ENCODE results near the gene SELENOT.

Gene SELENOT

GRCh38 chr3:150603153-150603979 is at the start of gene SELENOT:
Gene SELENOT, plus strand, starts transcription at chr3:150603321. Its CDS starts 42 bp downstream, at chr3:150603363.
- peaks cover 49% of the 10 kb centered on the region for H3K4me1 ChIP-seq (ENCODE audit: control insufficient read depth, insufficient read depth, low read length)
- peak within 1 kb of the TSS; percentile 87 for H3K9ac ChIP-seq (ENCODE audit: low read length)
- peak within 1 kb of the TSS; percentile 89 for H3K4me3 ChIP-seq (ENCODE audit: low read depth, low read length)
- peak within 1 kb of the TSS; percentile 81 for H3K27ac ChIP-seq (ENCODE audit: low read depth, low read length)
- H3K9me3 ChIP-seq (ENCODE audit: control insufficient read depth, insufficient read depth, low read depth, low read length), result no peaks in the 10 kb centered on the region
- peaks cover 10% of the 10 kb centered on the region for H3K36me3 ChIP-seq (ENCODE audit: control insufficient read depth, insufficient read depth, low read length)
- H3K27me3 ChIP-seq (ENCODE audit: control insufficient read depth, insufficient read depth, low read length), result no peaks in the 10 kb centered on the region

- H3K4me3 ChIP-seq (ENCODE audit: low read depth, low read length), result no peak overlapping the region
- no peak overlapping the region for H3K9ac ChIP-seq (ENCODE audit: low read length)
- peaks cover 54% of the 10 kb centered on the region for H3K36me3 ChIP-seq (ENCODE audit: control insufficient read depth, insufficient read depth, low read length)
- H3K27ac ChIP-seq (ENCODE audit: low read depth, low read length), result no peak overlapping the region
- H3K4me1 ChIP-seq (ENCODE audit: control insufficient read depth, insufficient read depth, low read length), result no peaks in the 10 kb centered on the region
- H3K27me3 ChIP-seq (ENCODE audit: control insufficient read depth, insufficient read depth, low read length), result no peaks in the 10 kb centered on the region
- H3K9me3 ChIP-seq (ENCODE audit: control insufficient read depth, insufficient read depth, low read depth, low read length), result no peaks in the 10 kb centered on the region
These were observed 47.2 kb upstream of the SELENOT start for GRCh38 chr3:150555859-150556436.

DNA sequence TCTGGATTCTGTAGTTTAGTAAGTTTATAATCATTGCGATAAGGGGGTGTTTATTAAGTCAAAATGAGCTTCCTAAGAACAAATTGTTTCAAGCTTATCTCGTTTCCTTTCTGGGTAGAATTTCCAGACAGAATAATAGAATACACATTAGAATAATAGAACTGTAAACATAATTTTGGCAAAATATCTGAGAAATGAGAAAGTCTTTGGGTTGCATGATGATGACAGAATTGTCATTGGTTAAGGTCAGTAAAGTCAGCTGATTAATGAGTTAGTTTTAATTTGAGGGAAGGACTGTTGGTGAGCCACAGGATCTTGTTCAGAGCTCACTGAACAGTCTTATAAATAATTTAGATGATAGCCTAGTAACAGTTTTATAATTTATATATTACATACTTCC is 46.3 kb upstream of the SELENOT start:
- no peak overlapping the region for H3K27ac ChIP-seq (ENCODE audit: low read depth, low read length)
- H3K4me3 ChIP-seq (ENCODE audit: low read depth, low read length), result no peak overlapping the region
- H3K36me3 ChIP-seq (ENCODE audit: control insufficient read depth, insufficient read depth, low read length), result peaks cover 51% of the 10 kb centered on the region
- no peaks in the 10 kb centered on the region for H3K9me3 ChIP-seq (ENCODE audit: control insufficient read depth, insufficient read depth, low read depth, low read length)
- H3K27me3 ChIP-seq (ENCODE audit: control insufficient read depth, insufficient read depth, low read length), result no peaks in the 10 kb centered on the region
- H3K9ac ChIP-seq (ENCODE audit: low read length), result no peak overlapping the region
- no peaks in the 10 kb centered on the region for H3K4me1 ChIP-seq (ENCODE audit: control insufficient read depth, insufficient read depth, low read length)

DNA sequence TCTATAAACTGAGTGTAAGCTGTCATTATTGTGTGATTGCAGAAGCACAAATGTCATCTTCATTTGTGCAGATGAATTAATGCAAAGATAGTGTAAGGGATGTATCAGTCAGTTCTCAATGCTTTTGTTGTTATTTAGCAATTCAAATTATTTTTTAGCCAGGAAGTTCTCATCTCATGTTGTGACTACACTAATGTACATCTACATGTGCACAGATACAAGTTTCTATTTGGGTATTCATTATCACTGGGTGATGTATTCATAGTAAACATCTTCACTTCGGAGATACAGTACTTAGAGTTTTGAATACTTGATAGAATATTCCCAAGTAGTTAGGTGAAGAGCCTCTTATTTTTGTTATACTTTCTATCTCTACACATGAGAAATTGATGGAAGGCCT is 45.4 kb upstream of the SELENOT start:
- H3K9me3 ChIP-seq (ENCODE audit: control insufficient read depth, insufficient read depth, low read depth, low read length), result no peaks in the 10 kb centered on the region
- no peak overlapping the region for H3K9ac ChIP-seq (ENCODE audit: low read length)
- no peaks in the 10 kb centered on the region for H3K27me3 ChIP-seq (ENCODE audit: control insufficient read depth, insufficient read depth, low read length)
- H3K4me3 ChIP-seq (ENCODE audit: low read depth, low read length), result no peak overlapping the region
- no peaks in the 10 kb centered on the region for H3K4me1 ChIP-seq (ENCODE audit: control insufficient read depth, insufficient read depth, low read length)
- H3K36me3 ChIP-seq (ENCODE audit: control insufficient read depth, insufficient read depth, low read length), result peaks cover 45% of the 10 kb centered on the region
- no peak overlapping the region for H3K27ac ChIP-seq (ENCODE audit: low read depth, low read length)

GRCh38 chr3:150564243-150564642 is 38.9 kb upstream of the SELENOT start:
- Histone ChIP-seq H3K4me3 (ENCODE audit: low read depth, low read length) (no peak overlapping the region), H3K27me3 (ENCODE audit: control insufficient read depth, insufficient read depth, low read length) (no peaks in the 10 kb centered on the region), H3K4me1 (ENCODE audit: control insufficient read depth, insufficient read depth, low read length) (no peaks in the 10 kb centered on the region), H3K27ac (ENCODE audit: low read depth, low read length) (no peak overlapping the region), H3K9me3 (ENCODE audit: control insufficient read depth, insufficient read depth, low read depth, low read length) (no peaks in the 10 kb centered on the region), H3K9ac (ENCODE audit: low read length) (no peak overlapping the region), H3K36me3 (ENCODE audit: control insufficient read depth, insufficient read depth, low read length) (peaks cover 56% of the 10 kb centered on the region)

GRCh38 chr3:150567328-150567727 is 35.8 kb upstream of the SELENOT start:
- Histone ChIP-seq H3K9ac (ENCODE audit: low read length) (no peak overlapping the region), H3K36me3 (ENCODE audit: control insufficient read depth, insufficient read depth, low read length) (peaks cover 80% of the 10 kb centered on the region), H3K4me3 (ENCODE audit: low read depth, low read length) (no peak overlapping the region), H3K4me1 (ENCODE audit: control insufficient read depth, insufficient read depth, low read length) (no peaks in the 10 kb centered on the region), H3K27me3 (ENCODE audit: control insufficient read depth, insufficient read depth, low read length) (no peaks in the 10 kb centered on the region), H3K27ac (ENCODE audit: low read depth, low read length) (no peak overlapping the region), H3K9me3 (ENCODE audit: control insufficient read depth, insufficient read depth, low read depth, low read length) (no peaks in the 10 kb centered on the region)

GRCh38 chr3:150577855-150578254 is 25.3 kb upstream of the SELENOT start:
- H3K36me3 ChIP-seq (ENCODE audit: control insufficient read depth, insufficient read depth, low read length), result peaks cover 73% of the 10 kb centered on the region
- H3K4me1 ChIP-seq (ENCODE audit: control insufficient read depth, insufficient read depth, low read length), result no peaks in the 10 kb centered on the region
- H3K27ac ChIP-seq (ENCODE audit: low read depth, low read length), result no peak overlapping the region
- no peaks in the 10 kb centered on the region for H3K9me3 ChIP-seq (ENCODE audit: control insufficient read depth, insufficient read depth, low read depth, low read length)
- H3K27me3 ChIP-seq (ENCODE audit: control insufficient read depth, insufficient read depth, low read length), result no peaks in the 10 kb centered on the region
- no peak overlapping the region for H3K9ac ChIP-seq (ENCODE audit: low read length)
- no peak overlapping the region for H3K4me3 ChIP-seq (ENCODE audit: low read depth, low read length)

DNA sequence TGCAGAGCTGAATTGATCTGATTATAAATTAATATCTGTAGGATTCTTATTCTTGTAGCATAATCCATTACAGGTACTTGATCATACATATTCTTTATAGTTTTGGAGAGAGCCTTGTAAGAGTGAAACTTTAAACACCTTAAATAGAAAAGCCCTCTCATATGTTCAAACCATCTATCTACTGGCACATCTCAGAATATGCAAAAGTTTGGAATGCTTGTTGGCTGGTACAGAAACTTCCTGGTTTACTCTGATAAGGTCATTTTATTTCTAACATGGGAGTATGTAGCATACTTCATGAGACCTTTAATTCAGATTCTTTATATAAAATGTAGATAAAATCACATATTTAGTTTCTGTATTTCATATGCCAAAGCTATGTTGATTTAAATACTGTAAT is 21.9 kb upstream of the SELENOT start:
- no peak overlapping the region for H3K27ac ChIP-seq (ENCODE audit: low read depth, low read length)
- peaks cover 80% of the 10 kb centered on the region for H3K36me3 ChIP-seq (ENCODE audit: control insufficient read depth, insufficient read depth, low read length)
- no peaks in the 10 kb centered on the region for H3K4me1 ChIP-seq (ENCODE audit: control insufficient read depth, insufficient read depth, low read length)
- H3K4me3 ChIP-seq (ENCODE audit: low read depth, low read length), result no peak overlapping the region
- no peaks in the 10 kb centered on the region for H3K9me3 ChIP-seq (ENCODE audit: control insufficient read depth, insufficient read depth, low read depth, low read length)
- no peak overlapping the region for H3K9ac ChIP-seq (ENCODE audit: low read length)
- no peaks in the 10 kb centered on the region for H3K27me3 ChIP-seq (ENCODE audit: control insufficient read depth, insufficient read depth, low read length)

DNA sequence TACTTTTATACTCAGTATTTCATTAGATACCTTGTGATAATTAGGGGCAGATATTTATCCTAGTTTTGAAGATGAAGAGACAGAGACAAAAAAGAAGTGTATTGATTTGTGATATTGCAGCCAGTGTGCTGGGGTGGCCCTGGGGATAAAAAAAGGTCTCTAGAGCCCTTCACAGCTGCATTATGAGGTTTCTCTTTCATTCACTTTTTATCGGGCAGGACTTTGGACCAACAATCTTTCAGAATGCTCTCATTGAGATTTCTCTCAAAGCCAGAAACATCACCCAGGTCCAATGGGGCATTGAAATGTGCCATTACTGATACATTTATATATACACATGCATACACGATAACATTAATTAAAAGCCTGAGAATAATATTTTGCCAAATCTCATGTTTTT is 20.5 kb upstream of the SELENOT start:
- Histone ChIP-seq H3K9ac (ENCODE audit: low read length) (no peak overlapping the region), H3K4me3 (ENCODE audit: low read depth, low read length) (no peak overlapping the region), H3K27me3 (ENCODE audit: control insufficient read depth, insufficient read depth, low read length) (no peaks in the 10 kb centered on the region), H3K4me1 (ENCODE audit: control insufficient read depth, insufficient read depth, low read length) (no peaks in the 10 kb centered on the region), H3K9me3 (ENCODE audit: control insufficient read depth, insufficient read depth, low read depth, low read length) (no peaks in the 10 kb centered on the region), H3K27ac (ENCODE audit: low read depth, low read length) (no peak overlapping the region), H3K36me3 (ENCODE audit: control insufficient read depth, insufficient read depth, low read length) (peaks cover 68% of the 10 kb centered on the region)

- no peak overlapping the region for H3K27ac ChIP-seq (ENCODE audit: low read depth, low read length)
- H3K9ac ChIP-seq (ENCODE audit: low read length), result no peak overlapping the region
- peaks cover 66% of the 10 kb centered on the region for H3K36me3 ChIP-seq (ENCODE audit: control insufficient read depth, insufficient read depth, low read length)
- no peaks in the 10 kb centered on the region for H3K27me3 ChIP-seq (ENCODE audit: control insufficient read depth, insufficient read depth, low read length)
- no peak overlapping the region for H3K4me3 ChIP-seq (ENCODE audit: low read depth, low read length)
- no peaks in the 10 kb centered on the region for H3K4me1 ChIP-seq (ENCODE audit: control insufficient read depth, insufficient read depth, low read length)
- no peaks in the 10 kb centered on the region for H3K9me3 ChIP-seq (ENCODE audit: control insufficient read depth, insufficient read depth, low read depth, low read length)
These were observed 20.1 kb upstream of the SELENOT start for GRCh38 chr3:150583028-150583427.

- no peaks in the 10 kb centered on the region for H3K9me3 ChIP-seq (ENCODE audit: control insufficient read depth, insufficient read depth, low read depth, low read length)
- H3K36me3 ChIP-seq (ENCODE audit: control insufficient read depth, insufficient read depth, low read length), result peaks cover 32% of the 10 kb centered on the region
- H3K27ac ChIP-seq (ENCODE audit: low read depth, low read length), result no peak overlapping the region
- no peaks in the 10 kb centered on the region for H3K4me1 ChIP-seq (ENCODE audit: control insufficient read depth, insufficient read depth, low read length)
- H3K4me3 ChIP-seq (ENCODE audit: low read depth, low read length), result no peak overlapping the region
- no peak overlapping the region for H3K9ac ChIP-seq (ENCODE audit: low read length)
- no peaks in the 10 kb centered on the region for H3K27me3 ChIP-seq (ENCODE audit: control insufficient read depth, insufficient read depth, low read length)
These were observed 14.9 kb upstream of the SELENOT start for GRCh38 chr3:150588027-150588830.
